Epithelial cell of esophagus (primary cell): ENCODE data around the gene SHOC2.

Source experiments
- DNase-seq: peaks from one replicate; pipeline ENCODE4 v3.0.0; 2010; ENCODE audit warnings: low read depth
- H3K4me3 ChIP-seq: 2 replicates; pipeline ENCODE4 v1.5.1; 2011; ENCODE audit warnings: mild to moderate bottlenecking, low read length, control low read depth
- CTCF ChIP-seq: IDR thresholded peaks from 2 replicates; pipeline ENCODE4 v1.5.1; 2011; ENCODE audit warnings: low read depth, mild to moderate bottlenecking, low read length, control low read depth, inconsistent platforms; ENCODE audit not compliant: insufficient read depth; ENCODE audit errors: missing control alignments

SHOC2 gene

GRCh38 chr10:110873951-110874350 lies 45.5 kb upstream of the SHOC2 start:
- TF ChIP-seq CTCF: no peak
- DNase-seq: no peak
- peak overlapping the region; percentile 85 for H3K4me3 ChIP-seq

- no peak overlapping the region for H3K4me3 ChIP-seq
- no peak for TF ChIP-seq CTCF
- no peak for DNase-seq
Measured at GRCh38 chr10:110876000-110876399, 43.4 kb upstream of the SHOC2 start.

GRCh38 chr10:110876788-110877187 lies 42.6 kb upstream of the SHOC2 start:
- H3K4me3 ChIP-seq: no peak overlapping the region
- DNase-seq: no peak
- TF ChIP-seq CTCF: no peak

GRCh38 chr10:110880012-110880411 lies 39.4 kb upstream of the SHOC2 start:
- no peak for DNase-seq
- no peak overlapping the region for H3K4me3 ChIP-seq
- no peak for TF ChIP-seq CTCF

- DNase-seq: no peak
- H3K4me3 ChIP-seq: no peak overlapping the region
- TF ChIP-seq CTCF: no peak
Measured at GRCh38 chr10:110881247-110881646, 38.2 kb upstream of the SHOC2 start.

- no peak for TF ChIP-seq CTCF
Measured at GRCh38 chr10:110881905-110882304, 37.5 kb upstream of the SHOC2 start.

GRCh38 chr10:110883924-110884323 lies 35.5 kb upstream of the SHOC2 start:
- H3K4me3 ChIP-seq: no peak overlapping the region
- TF ChIP-seq CTCF: no peak
- DNase-seq: no peak

More at GRCh38 chr10:110881905-110882304, 37.5 kb upstream of the SHOC2 start:
- DNase-seq: no peak
- H3K4me3 ChIP-seq: no peak overlapping the region
